Large intestine (tissue), 3 donors: ENCODE measurements around the gene CBLN3. TPM values are rescaled to one million over a fixed set of nuclear protein-coding genes. Genes with fewer than 3 reads are reported as not detected.

Experiments
- DNase-seq, 2 donors: peaks; one replicate each; pipeline versions ENCODE4 v3.0.0 to v3.0.0-alpha.2; 2013
- H3K27ac ChIP-seq: one replicate; pipeline ENCODE4 v1.5.1; 2013; ENCODE audit warnings: low read length
- H3K27me3 ChIP-seq: 2 replicates; pipeline ENCODE4 v1.6.1; 2013; ENCODE audit warnings: low read length; ENCODE audit not compliant: control insufficient read depth, insufficient read depth
- H3K36me3 ChIP-seq: 2 replicates; pipeline ENCODE4 v1.6.1; 2013; ENCODE audit warnings: low read length; ENCODE audit not compliant: control insufficient read depth, insufficient read depth
- H3K4me1 ChIP-seq: one replicate; pipeline ENCODE4 v1.6.1; 2013; ENCODE audit warnings: low read length; ENCODE audit not compliant: control insufficient read depth, insufficient read depth
- H3K4me3 ChIP-seq: one replicate; pipeline ENCODE4 v1.5.1; 2013; ENCODE audit warnings: low read length
- H3K9me3 ChIP-seq: one replicate; pipeline ENCODE4 v1.6.1; 2013; ENCODE audit warnings: mild to moderate bottlenecking, low read depth, low read length, moderate library complexity; ENCODE audit not compliant: control insufficient read depth
- WGBS: methylation state at CpG from one replicate; pipeline ENCODE4 v1.1.5; 2013; ENCODE audit warnings: low lambda C conversion rate; ENCODE audit not compliant: insufficient coverage; 5-methylcytosine and 5-hydroxymethylcytosine counted together
- polyA plus RNA-seq: library from polyadenylated mRNA; unstranded; fragments of 120-200 nt; gene quantifications from one replicate; pipeline ENCODE4 v1.2.1, GENCODE V29; 2013

CBLN3 gene
- polyA plus RNA-seq, 1 donor: 5.6 TPM

- Histone ChIP-seq H3K9me3 (no peaks in the 10 kb centered on the region), H3K4me1 (peaks cover 41% of the 10 kb centered on the region), H3K36me3 (no peaks in the 10 kb centered on the region), H3K27me3 (no peaks in the 10 kb centered on the region), H3K4me3 (no peak overlapping the region), H3K27ac (no peak overlapping the region)
- WGBS: 20% methylated on average over 1 of the region's 15 CpGs
- peak in 1 of 2 donors; percentile 58 for DNase-seq
Observed at GRCh38 chr14:24379907-24380730, 49.3 kb downstream of the CBLN3 start.

GRCh38 chr14:24378981-24379906, 50.2 kb downstream of the CBLN3 start:
- Histone ChIP-seq H3K27me3 (no peaks in the 10 kb centered on the region), H3K4me1 (peaks cover 41% of the 10 kb centered on the region), H3K36me3 (no peaks in the 10 kb centered on the region), H3K9me3 (no peaks in the 10 kb centered on the region), H3K4me3 (no peak overlapping the region), H3K27ac (peak overlapping the region; percentile 31)
- no peak for DNase-seq
- WGBS: 100% methylated on average over 1 of the region's 7 CpGs

GRCh38 chr14:24378327-24378726, 51.1 kb downstream of the CBLN3 start:
- H3K9me3 ChIP-seq: no peaks in the 10 kb centered on the region
- WGBS: no CpG with 5 or more reads among the region's 3 CpGs
- H3K27me3 ChIP-seq: no peaks in the 10 kb centered on the region
- H3K4me1 ChIP-seq: peaks cover 41% of the 10 kb centered on the region
- peak overlapping the region; percentile 61 for H3K27ac ChIP-seq
- peaks cover 5% of the 10 kb centered on the region for H3K36me3 ChIP-seq
- no peak overlapping the region for H3K4me3 ChIP-seq
- DNase-seq: peak in 1 of 2 donors; percentile 63

GRCh38 chr14:24377657-24378056, 51.8 kb downstream of the CBLN3 start:
- no CpG with 5 or more reads among the region's 2 CpGs for WGBS
- DNase-seq: peak in 1 of 2 donors; percentile 78
- Histone ChIP-seq H3K4me1 (peaks cover 41% of the 10 kb centered on the region), H3K4me3 (no peak overlapping the region), H3K27me3 (no peaks in the 10 kb centered on the region), H3K36me3 (peaks cover 10% of the 10 kb centered on the region), H3K27ac (peak overlapping the region; percentile 61), H3K9me3 (no peaks in the 10 kb centered on the region)

- H3K9me3 ChIP-seq: no peaks in the 10 kb centered on the region
- H3K4me1 ChIP-seq: peaks cover 41% of the 10 kb centered on the region
- peak overlapping the region; percentile 61 for H3K27ac ChIP-seq
- H3K36me3 ChIP-seq: peaks cover 14% of the 10 kb centered on the region
- no peak for DNase-seq
- H3K4me3 ChIP-seq: no peak overlapping the region
- H3K27me3 ChIP-seq: no peaks in the 10 kb centered on the region
- no CpG with 5 or more reads among the region's 7 CpGs for WGBS
Observed at GRCh38 chr14:24377126-24377525, 52.3 kb downstream of the CBLN3 start.

Other genes starting within 250 kb of the CBLN3 start
- gene IPO4, start 240.9 kb downstream of the CBLN3 start, polyA plus RNA-seq: 22.5 TPM
- gene TM9SF1, start 234.2 kb downstream of the CBLN3 start, polyA plus RNA-seq: 50.9 TPM
- 8.1 TPM for gene TSSK4, start 224.0 kb downstream of the CBLN3 start, polyA plus RNA-seq
- gene CHMP4A, start 216.2 kb downstream of the CBLN3 start, polyA plus RNA-seq: 92.5 TPM
- gene MDP1, start 213.6 kb downstream of the CBLN3 start, polyA plus RNA-seq: 21.8 TPM
- 194 TPM for gene NEDD8, start 197.3 kb downstream of the CBLN3 start, polyA plus RNA-seq
- 85.9 TPM for gene GMPR2, start 196.7 kb downstream of the CBLN3 start, polyA plus RNA-seq
- gene TINF2, start 187.0 kb downstream of the CBLN3 start, polyA plus RNA-seq: 35.4 TPM
- 8.6 TPM for gene TGM1, start 166.5 kb downstream of the CBLN3 start, polyA plus RNA-seq
- gene RABGGTA, start 158.1 kb downstream of the CBLN3 start, polyA plus RNA-seq: 29.0 TPM
- gene DHRS1, start 129.9 kb downstream of the CBLN3 start, polyA plus RNA-seq: 81.3 TPM
- gene NOP9, start 129.8 kb downstream of the CBLN3 start, polyA plus RNA-seq: 20.9 TPM
- gene CIDEB, start 121.7 kb downstream of the CBLN3 start, polyA plus RNA-seq: 105 TPM
- 6.0 TPM for gene LTB4R2, start 119.5 kb downstream of the CBLN3 start, polyA plus RNA-seq
- gene LTB4R, start 118.2 kb downstream of the CBLN3 start, polyA plus RNA-seq: 7.2 TPM
- gene ADCY4, start 94.6 kb downstream of the CBLN3 start, polyA plus RNA-seq: 10.5 TPM
- 14.8 TPM for gene RIPK3, start 89.7 kb downstream of the CBLN3 start, polyA plus RNA-seq
- gene NFATC4, start 61.5 kb downstream of the CBLN3 start, polyA plus RNA-seq: 40.9 TPM
- gene NYNRIN, start 30.7 kb downstream of the CBLN3 start, polyA plus RNA-seq: 54.4 TPM
- gene KHNYN, start 286 bp upstream of the CBLN3 start, polyA plus RNA-seq: 73.5 TPM
- gene SDR39U1, start 13.1 kb upstream of the CBLN3 start, polyA plus RNA-seq: 44.4 TPM
- gene CMA1, start 78.6 kb upstream of the CBLN3 start, polyA plus RNA-seq: not detected
- gene CTSG, start 146.6 kb upstream of the CBLN3 start, polyA plus RNA-seq: 0.18 TPM
- gene GZMH, start 180.0 kb upstream of the CBLN3 start, polyA plus RNA-seq: 0.70 TPM
- gene GZMB, start 204.5 kb upstream of the CBLN3 start, polyA plus RNA-seq: 1.3 TPM